ENCODE measurements around the gene PHF5A.

- TF ChIP-seq CTCF (IDR thresholded peaks at IDR 0.05; ENCODE audit: low read length) (no peak), EZH2 (IDR thresholded peaks at IDR 0.05; ENCODE audit: borderline replicate concordance, low read length) (no peak)
Measured at GRCh38 chr22:41513391-41513790, 44.9 kb upstream of the PHF5A start.
